HepG2 (cell line): Measurements from ENCODE around the gene CHADL. TPM values are rescaled to one million over a fixed set of nuclear protein-coding genes. Genes with fewer than 3 reads are reported as not detected.

Experiments
- ATAC-seq: fragments of 200-7000 bp; cut with Tn5 transposase; 3 replicates; pipeline ENCODE4 v1.9.1; 2020; ENCODE audit warnings: mild to moderate bottlenecking, moderate library complexity
- BruUV-seq: library from RNA; stranded (reverse); fragments of 400-500 nt; replicated peaks from 2 replicates; lab custom pipeline; 2021; lab: Mats Ljungman, UMichigan
- CTCF ChIA-PET: fragments of 300-600 bp; formaldehyde crosslinking; extraction: SDS; loops from one replicate; lab custom pipeline; 2021; ENCODE audit warnings: low total read pairs, inconsistent platforms, low intra/inter-chr PET ratio; lab: Yijun Ruan, JAX
- POLR2A ChIA-PET: fragments of 350-600 bp; sonication (Branson Sonifier 250); formaldehyde crosslinking; loops from one replicate; lab custom pipeline; 2020; ENCODE audit warnings: antibody characterized with exemption, inconsistent platforms; lab: Yijun Ruan, JAX
- DNase-seq: peaks from one replicate; pipeline ENCODE4 v3.0.0-alpha.2; 2015; ENCODE audit warnings: low spot score
- FAIRE-seq: peaks from 3 replicates; lab custom pipeline; 2011; peaks lifted over from hg19 to GRCh38; lab: Jason Lieb, UNC
- H2AFZ ChIP-seq: one replicate; pipeline ENCODE4 v1.6.1; 2011; ENCODE audit warnings: low read length, inconsistent platforms
- H3K27ac ChIP-seq: fragments of 300-600 bp; 3 replicates; pipeline ENCODE4 v1.8.0; 2011; ENCODE audit warnings: mixed run types, mild to moderate bottlenecking, mixed read lengths, low read length, inconsistent platforms; ENCODE audit not compliant: insufficient read depth; ENCODE audit errors: extremely low read length
- H3K27me3 ChIP-seq, 2 experiments: fragments of 200-600 bp in 1 of 2; 2 replicates in 1 of 2; 3 replicates in 1 of 2; pipeline versions ENCODE4 v1.6.0 to v1.8.0; 2011; ENCODE audit warnings: low read length in 2 of 2, mild to moderate bottlenecking in 2 of 2, moderate library complexity in 2 of 2, inconsistent platforms in 1 of 2; ENCODE audit not compliant: insufficient read depth in 2 of 2, control insufficient read depth in 1 of 2
- H3K36me3 ChIP-seq, 2 experiments: fragments of 200-600 bp in 1 of 2; replicated peaks in 1 of 2; 2 replicates in 1 of 2; 3 replicates in 1 of 2; pipeline versions ENCODE4 v1.5.1 to v1.8.0; 2011; ENCODE audit warnings: low read length in 2 of 2, inconsistent platforms in 1 of 2; ENCODE audit not compliant: insufficient read depth in 2 of 2, control insufficient read depth in 1 of 2
- H3K4me1 ChIP-seq: 2 replicates; pipeline ENCODE4 v1.5.1; 2012; ENCODE audit warnings: low read length, inconsistent platforms; ENCODE audit not compliant: insufficient read depth
- H3K4me2 ChIP-seq: 2 replicates; pipeline ENCODE4 v1.6.0; 2011; ENCODE audit warnings: low read depth, low read length, inconsistent platforms
- H3K4me3 ChIP-seq, 3 experiments: fragments of 200-600 bp in 1 of 3; sonication (generic), shearing (Covaris generic) in 1 of 3; replicated peaks in 1 of 3; 2 replicates each; pipeline ENCODE4 v1.5.1; 2011 to 2016; ENCODE audit warnings: low read length in 3 of 3, inconsistent platforms in 2 of 3, low read depth in 2 of 3, mild to moderate bottlenecking in 2 of 3, control low read depth in 1 of 3, mixed read lengths in 1 of 3; ENCODE audit not compliant: insufficient read depth in 1 of 3
- H3K79me2 ChIP-seq: one replicate; pipeline ENCODE4 v1.6.1; 2011; ENCODE audit warnings: low read length, inconsistent platforms; ENCODE audit not compliant: insufficient read depth
- H3K9ac ChIP-seq: 2 replicates; pipeline ENCODE4 v1.6.0; 2011; ENCODE audit warnings: mild to moderate bottlenecking, low read depth, low read length, inconsistent platforms; ENCODE audit not compliant: insufficient read depth
- H3K9me3 ChIP-seq: 2 replicates; pipeline ENCODE4 v1.5.1; 2012; ENCODE audit warnings: mild to moderate bottlenecking, low read length
- H4K20me1 ChIP-seq: 2 replicates; pipeline ENCODE4 v1.6.0; 2011; ENCODE audit warnings: inconsistent platforms, mild to moderate bottlenecking, low read length, moderate library complexity; ENCODE audit not compliant: insufficient read depth
- BRCA1 ChIP-seq: sonication (generic); formaldehyde crosslinking; IDR thresholded peaks from 2 replicates; pipeline ENCODE4 v1.4.0; 2020; ENCODE audit warnings: missing genetic modification reagents
- MEIS1 ChIP-seq: sonication (generic); formaldehyde crosslinking; IDR thresholded peaks from 2 replicates; pipeline ENCODE4 v1.9.0; 2021; ENCODE audit warnings: mild to moderate bottlenecking, missing genetic modification reagents, moderate library complexity, borderline replicate concordance
- RXRA ChIP-seq: sonication (generic); formaldehyde crosslinking; IDR thresholded peaks from 2 replicates; pipeline ENCODE4 v1.5.1; 2020; ENCODE audit warnings: missing genetic modification reagents
- THAP8 ChIP-seq: sonication (generic); formaldehyde crosslinking; IDR thresholded peaks from 2 replicates; pipeline ENCODE4 v1.5.1; 2020; ENCODE audit warnings: missing genetic modification reagents, mild to moderate bottlenecking, borderline replicate concordance
- ZBTB40 ChIP-seq, 2 experiments: fragments of 450-650 bp in 1 of 2; sonication (generic) in 1 of 2; formaldehyde crosslinking in 1 of 2; IDR thresholded peaks; 2 replicates each; pipeline versions ENCODE4 v1.6.1 to v1.8.0; 2016 to 2022; ENCODE audit warnings: antibody characterized with exemption in 1 of 2, mild to moderate bottlenecking in 1 of 2, missing genetic modification reagents in 1 of 2
- ZFP36L2 ChIP-seq: sonication (generic); formaldehyde crosslinking; IDR thresholded peaks from 2 replicates; pipeline ENCODE4 v1.4.0; 2020; ENCODE audit warnings: missing genetic modification reagents
- ZMAT3 ChIP-seq: sonication (generic); formaldehyde crosslinking; conservative IDR thresholded peaks from 2 replicates; pipeline ENCODE4 v1.7.0; 2021; ENCODE audit warnings: missing genetic modification reagents
- ZNF552 ChIP-seq: sonication (generic); formaldehyde crosslinking; IDR thresholded peaks from 2 replicates; pipeline ENCODE4 v1.9.0; 2022; ENCODE audit warnings: missing genetic modification reagents, mild to moderate bottlenecking, borderline replicate concordance
- WGBS: methylation state at CpG from one replicate; pipeline ENCODE4 v1.1.6; 2017; ENCODE audit warnings: low lambda C conversion rate; 5-methylcytosine and 5-hydroxymethylcytosine counted together
- in situ Hi-C: cut with HindIII; loops from 2 replicates; pipeline ENCODE4 v1.10.0; 2017; ENCODE audit warnings: low pct_unique_long_range_greater_than_20kb; ENCODE audit not compliant: extremely low pct_ligation_motif_present
- intact Hi-C: fragments of 100-400 bp; cut with micrococcal nuclease; formaldehyde crosslinking; loops from one replicate; pipeline ENCODE4 v1.10.0; 2022; ENCODE audit not compliant: unreplicated experiment
- polyA plus RNA-seq, 8 experiments: library from polyadenylated mRNA; depleted of rRNA in 3 of 8; stranded (reverse) in 7 of 8; unstranded in 1 of 8; fragments of >200 nt; fragmentation: Illumina TruSeq in 4 of 8; extraction: Trizol in 4 of 8; gene quantifications; 2 replicates each; pipeline versions ENCODE4 v1.2.1 to v1.2.3, GENCODE V29; 2011 to 2016; ENCODE audit warnings: low read depth in 4 of 8, missing spikeins in 1 of 8, mixed read lengths in 1 of 8; ENCODE audit not compliant: insufficient read depth in 1 of 8
- total RNA-seq, 5 experiments: library from RNA; depleted of rRNA; stranded (reverse); fragments of >200 nt; fragmentation: Illumina TruSeq; extraction: Trizol; gene quantifications; 2 replicates each; pipeline ENCODE4 v1.2.3, GENCODE V29; 2016; ENCODE audit warnings: low read depth in 1 of 5
- TF ChIP-seq, protein P1 (sequence below): IDR thresholded peaks from 2 replicates; pipeline ENCODE4 v1.6.1; 2016; ENCODE audit warnings: mild to moderate bottlenecking, missing biosample characterization, missing genetic modification reagents

CHADL gene
- total and polyA plus RNA-seq, 2 of the 13 experiments (the other 11 are each of a cell fraction or from before 2014, with no cell fraction given) = 2.8 to 8.1 TPM

GRCh38 chr22:41284465-41284864 lies 43.7 kb upstream of the CHADL start:
- Histone ChIP-seq H4K20me1 (no peaks in the 10 kb centered on the region), H3K36me3 (peaks cover 7 to 29% of the 10 kb centered on the region in 2 experiments), H3K79me2 (peaks cover 28% of the 10 kb centered on the region), H3K9me3 (no peaks in the 10 kb centered on the region), H3K27ac (peak overlapping the region; percentile 11), H3K4me2 (peak overlapping the region; percentile 98), H3K9ac (peak overlapping the region; percentile 94), H3K4me1 (peaks cover 42% of the 10 kb centered on the region), H3K27me3 (no peaks in the 10 kb centered on the region; a peak in 1 of 5 replicates), H3K4me3 (peak overlapping the region; percentile 97 to 100 (median 98); a peak in 3 of 6 replicates), H2AFZ (no peak overlapping the region)
- WGBS = 94% methylated on average over 10 of the region's 10 CpGs
- no TSS peak for BruUV-seq
- no peak for FAIRE-seq
- no peak for DNase-seq
- ChIA-PET POLR2A (interaction anchor here (5.6 kb wide), 1 partner anchor 20 kb away, joined by 47 read pairs; the partner anchor contains the start of gene ZC3H7B), CTCF (no interaction called here)
- no peak for ATAC-seq
- intact Hi-C loops = loop anchor here (10.0 kb wide), 1 partner anchor 160 kb away; the partner anchor contains the start of gene TOB2
- in situ Hi-C loops = no loop called here
- TF ChIP-seq, protein P1, sequence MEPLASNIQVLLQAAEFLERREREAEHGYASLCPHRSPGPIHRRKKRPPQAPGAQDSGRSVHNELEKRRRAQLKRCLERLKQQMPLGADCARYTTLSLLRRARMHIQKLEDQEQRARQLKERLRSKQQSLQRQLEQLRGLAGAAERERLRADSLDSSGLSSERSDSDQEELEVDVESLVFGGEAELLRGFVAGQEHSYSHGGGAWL (CRISPR knock-in tag) = no peak
- no peak for TF ChIP-seq MEIS1 (CRISPR knock-in tag)
- no peak for TF ChIP-seq ZBTB40 (IDR thresholded peaks at IDR 0.05)
- TF ChIP-seq ZBTB40 (CRISPR knock-in tag; IDR thresholded peaks at IDR 0.05) = no peak
- TF ChIP-seq ZMAT3 = no peak
- no peak for TF ChIP-seq ZFP36L2 (CRISPR knock-in tag)
- no peak for TF ChIP-seq THAP8 (CRISPR knock-in tag)
- TF ChIP-seq BRCA1 = no peak
- TF ChIP-seq RXRA (CRISPR knock-in tag) = no peak
- no peak for TF ChIP-seq ZNF552 (CRISPR knock-in tag)
